HG02943 (cell line): ENCODE measurements around the gene ORAI1.
"Not testable (repeated sequence)": the region's sequence is repeated elsewhere in the genome, so short reads cannot be mapped to it uniquely, and the experiment has no call there.

ENCODE experiments used
- ATAC-seq: cut with Tn5 transposase; IDR thresholded peaks from one replicate; pipeline ENCODE4 v1.9.1; 2021; ENCODE audit warnings: mild to moderate bottlenecking, low read depth, moderate library complexity; ENCODE audit not compliant: unreplicated experiment

ORAI1 gene

DNA sequence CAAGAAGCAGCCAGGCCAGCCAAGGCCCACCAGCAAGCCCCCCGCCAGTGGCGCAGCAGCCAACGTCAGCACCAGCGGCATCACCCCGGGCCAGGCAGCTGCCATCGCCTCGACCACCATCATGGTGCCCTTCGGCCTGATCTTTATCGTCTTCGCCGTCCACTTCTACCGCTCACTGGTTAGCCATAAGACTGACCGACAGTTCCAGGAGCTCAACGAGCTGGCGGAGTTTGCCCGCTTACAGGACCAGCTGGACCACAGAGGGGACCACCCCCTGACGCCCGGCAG is 15.0 kb downstream of the ORAI1 start:
- ATAC-seq, result no peak

- ATAC-seq, result no peak
These were observed 22.2 kb downstream of the ORAI1 start for GRCh38 chr12:121648458-121649028.

DNA sequence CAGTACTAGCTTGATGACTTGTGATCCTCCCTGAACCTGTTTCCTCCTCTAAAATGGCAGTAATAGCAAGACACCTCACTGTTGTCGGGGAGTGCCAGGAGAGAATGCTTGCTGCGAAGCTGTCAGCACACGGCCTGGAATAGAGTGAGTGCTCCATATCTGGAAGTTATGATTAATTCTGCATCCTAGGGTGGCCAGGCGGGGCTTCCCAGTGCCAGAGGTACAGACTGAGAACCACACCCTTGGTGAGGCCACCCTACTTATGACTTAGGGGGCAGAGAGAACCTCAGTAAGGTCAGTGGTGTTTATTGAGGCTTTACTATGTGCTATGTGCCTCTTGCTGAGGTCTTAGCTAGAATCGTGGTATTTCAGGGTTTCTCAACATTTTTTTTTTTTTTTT is 23.0 kb downstream of the ORAI1 start:
- no peak for ATAC-seq

DNA sequence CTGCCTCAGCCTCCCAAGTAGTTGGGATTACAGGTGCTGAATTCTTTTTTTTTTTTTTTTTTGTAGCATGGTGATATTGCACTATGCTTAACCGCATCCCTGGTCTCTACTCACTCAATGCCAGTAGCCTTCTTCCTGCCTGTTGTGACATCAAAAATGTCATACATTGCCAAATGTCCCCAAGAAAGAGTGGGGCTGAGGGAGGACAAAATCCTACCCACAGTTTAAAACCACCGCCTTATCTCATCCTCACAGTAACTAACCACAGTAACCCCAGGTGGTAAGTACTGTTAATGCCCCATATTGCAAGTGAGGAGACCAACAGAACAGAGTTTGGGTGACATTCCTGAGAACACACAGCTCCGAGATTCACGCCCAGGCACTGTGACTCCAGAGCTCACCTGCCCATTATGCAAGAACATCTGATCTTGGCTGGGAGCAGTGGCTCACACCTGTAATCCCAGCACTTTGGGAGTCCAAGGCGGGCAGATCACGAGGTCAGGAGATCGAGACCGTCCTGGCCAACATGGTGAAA is 23.6 kb downstream of the ORAI1 start:
- ATAC-seq, result no peak

GRCh38 chr12:121651320-121651719 is 25.0 kb downstream of the ORAI1 start:
- no peak for ATAC-seq

DNA sequence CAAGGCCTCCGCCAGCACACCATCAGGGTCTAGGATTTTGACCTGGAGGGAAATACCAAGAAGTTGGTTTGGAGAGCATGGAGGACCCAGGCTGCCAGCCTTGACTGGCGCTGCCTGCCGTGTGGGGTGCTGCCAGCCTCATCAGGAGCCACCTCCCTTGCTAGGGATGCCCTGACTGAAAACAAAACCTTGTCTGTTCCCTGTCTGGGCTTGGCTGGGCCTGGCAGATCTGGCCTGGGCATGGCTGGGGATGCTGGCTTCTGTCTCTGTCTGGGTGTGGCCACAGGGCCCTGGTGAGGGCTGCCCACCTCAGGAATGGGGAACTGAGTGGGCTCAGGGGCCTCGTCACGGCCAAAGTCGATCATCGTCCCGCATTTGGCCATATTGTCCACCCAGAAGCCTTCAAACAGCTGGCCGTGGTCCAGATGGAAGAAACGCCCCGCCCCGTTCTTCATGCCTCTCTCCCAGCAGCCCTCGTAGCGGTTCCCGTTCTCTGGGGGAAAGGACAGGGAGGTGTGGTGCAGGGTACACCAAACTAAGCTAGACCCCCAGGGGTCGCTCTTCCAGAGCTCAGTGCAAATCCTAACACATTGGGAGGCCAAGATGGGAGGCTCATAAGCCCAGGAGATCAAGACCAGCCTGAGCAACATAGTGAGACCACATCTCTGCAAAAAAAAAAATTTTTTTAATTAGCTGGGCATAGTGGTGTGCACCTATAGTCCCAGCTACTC is 26.6 kb downstream of the ORAI1 start:
- ATAC-seq, result no peak

- no peak for ATAC-seq
These were observed 27.7 kb downstream of the ORAI1 start for GRCh38 chr12:121653999-121654398.

DNA sequence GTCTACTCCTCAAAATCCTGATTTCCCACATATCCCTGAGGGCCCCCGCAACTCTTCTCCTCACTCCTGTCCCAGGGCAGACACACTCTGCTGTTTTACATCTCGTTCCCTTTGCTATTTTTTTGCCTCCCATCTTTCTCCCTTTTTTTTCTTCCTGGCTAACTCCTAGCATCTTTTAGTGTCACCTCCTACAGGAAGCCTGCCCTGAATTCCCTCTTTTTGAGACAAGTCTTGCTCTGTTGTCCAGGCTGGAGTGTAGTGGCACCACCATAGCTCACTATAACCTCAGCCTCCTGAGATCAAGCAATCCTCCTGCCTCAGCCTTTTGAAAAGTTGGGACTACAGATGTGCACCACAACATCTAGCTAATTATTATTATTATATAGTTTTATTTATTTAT is 29.8 kb downstream of the ORAI1 start:
- no peak for ATAC-seq

- no peak for ATAC-seq
These were observed 31.1 kb downstream of the ORAI1 start for GRCh38 chr12:121657305-121658008.

DNA sequence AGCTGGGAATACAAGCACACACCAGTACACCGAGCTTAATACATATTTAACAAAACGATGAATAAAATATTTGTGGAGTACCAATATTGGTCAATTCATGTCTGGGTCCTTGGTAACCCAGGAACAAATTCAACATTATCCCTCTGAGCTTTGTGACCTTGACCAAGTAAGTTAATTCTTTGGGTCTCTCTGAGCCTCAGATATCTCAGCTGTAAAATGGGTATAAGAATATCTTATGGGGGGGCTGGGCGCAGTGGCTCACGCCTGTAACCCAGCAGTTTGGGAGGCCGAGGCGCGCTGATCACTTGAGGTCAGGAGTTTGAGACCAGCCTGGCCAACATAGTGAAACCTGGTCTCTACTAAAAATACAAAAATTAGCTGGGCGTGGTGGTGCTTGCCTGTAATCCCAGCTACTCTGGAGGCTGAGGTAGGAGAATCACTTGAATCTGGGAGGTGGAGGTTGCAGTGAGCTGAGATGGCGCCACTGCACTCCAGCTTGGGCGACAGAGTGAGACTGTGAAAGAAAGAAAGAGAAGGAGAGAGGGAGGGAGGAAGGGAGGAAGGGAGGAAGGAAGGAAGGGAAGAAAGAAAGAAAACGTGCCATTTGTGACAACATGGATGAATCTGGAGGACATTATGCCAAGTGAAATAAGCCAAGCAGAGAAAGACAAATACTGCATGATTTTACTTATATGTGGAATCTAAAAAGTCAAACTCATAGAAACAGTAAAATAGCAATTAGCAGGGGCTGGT is 35.2 kb downstream of the ORAI1 start:
- ATAC-seq, result not testable (repeated sequence)

DNA sequence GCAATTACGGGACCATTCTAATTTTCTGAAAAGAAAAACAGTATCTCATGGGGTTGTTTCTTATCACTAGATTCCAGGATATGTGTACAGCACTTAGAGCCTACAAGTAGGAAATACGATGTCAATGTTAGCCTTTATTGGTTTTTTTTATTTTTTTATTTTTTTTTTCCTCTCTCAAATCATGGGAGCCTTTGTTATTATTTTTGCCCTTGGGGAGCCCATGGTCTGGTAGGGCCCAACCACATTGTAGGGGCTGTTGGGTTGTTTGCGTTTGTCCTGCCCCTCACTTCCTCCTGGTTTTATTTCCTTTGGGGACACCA is 37.2 kb downstream of the ORAI1 start:
- ATAC-seq, result no peak

DNA sequence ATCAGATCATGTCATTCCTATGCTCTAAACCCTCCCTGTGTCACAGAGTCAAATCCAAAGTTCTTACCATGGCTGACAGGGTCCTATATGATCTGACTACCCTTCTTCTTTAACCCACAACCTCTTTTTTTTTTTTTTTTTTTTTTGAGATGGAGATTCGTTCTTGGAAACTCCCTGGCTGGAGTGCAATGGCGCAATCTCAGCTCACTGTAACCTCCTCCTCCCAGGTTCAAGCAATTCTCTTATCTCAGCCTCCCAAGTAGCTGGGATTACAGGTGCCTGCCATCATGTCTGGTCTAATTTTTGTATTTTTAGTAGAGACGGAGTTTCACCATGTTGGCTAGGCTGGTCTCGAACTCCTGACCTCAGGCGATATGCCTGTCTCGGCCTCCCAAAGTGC is 40.5 kb downstream of the ORAI1 start:
- not testable (repeated sequence) for ATAC-seq

- ATAC-seq, result no peak
These were observed 42.6 kb downstream of the ORAI1 start for GRCh38 chr12:121668750-121669520.

- no peak for ATAC-seq
These were observed 43.2 kb downstream of the ORAI1 start, which contains the start of gene MORN3 for GRCh38 chr12:121669521-121669900. Gene MORN3 (minus strand): TSS chr12:121669654. CDS start chr12:121669483, 171 bp downstream.

- no peak for ATAC-seq
These were observed 46.7 kb downstream of the ORAI1 start for GRCh38 chr12:121673013-121673511.

DNA sequence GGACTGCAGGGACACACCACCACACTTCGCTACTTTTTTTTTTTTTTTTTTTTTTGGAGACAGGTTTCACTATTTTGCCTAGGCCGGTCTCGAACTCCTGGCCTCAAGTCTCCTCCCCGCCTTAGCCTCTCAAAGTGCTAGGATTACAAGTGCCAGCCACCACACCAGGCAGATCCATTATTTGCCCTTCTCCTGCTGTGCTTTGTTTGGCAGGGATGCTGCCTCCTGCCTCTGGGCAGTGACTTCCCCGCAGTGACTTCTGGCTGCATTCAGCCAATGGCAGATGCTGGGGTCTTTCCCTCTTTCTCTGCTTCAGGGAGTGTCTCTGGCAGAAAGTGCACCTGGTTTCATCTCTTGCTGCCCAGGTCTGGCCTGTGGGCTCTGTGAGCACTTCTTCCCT is 49.9 kb downstream of the ORAI1 start:
- no peak for ATAC-seq

DNA sequence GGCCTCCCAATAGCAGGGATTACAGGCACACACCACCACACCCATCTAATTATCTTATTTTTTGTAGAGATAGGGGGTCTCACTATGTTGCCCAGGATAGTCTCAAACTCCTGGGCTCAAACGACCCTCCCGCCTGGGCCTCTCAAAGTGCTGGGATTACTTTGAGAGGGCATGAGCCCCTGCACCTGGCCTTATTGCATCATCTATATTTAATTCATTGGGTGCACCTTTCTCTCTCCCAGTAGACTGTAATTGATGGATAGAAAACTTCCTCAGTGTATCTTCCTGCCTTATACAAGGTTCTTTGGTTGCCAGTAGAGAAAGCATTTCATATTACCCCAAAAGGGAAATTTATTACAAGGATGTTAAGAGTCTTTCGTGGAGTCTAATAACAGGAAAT is 52.0 kb downstream of the ORAI1 start:
- no peak for ATAC-seq

- no peak for ATAC-seq
These were observed 52.5 kb downstream of the ORAI1 start for GRCh38 chr12:121678716-121679300.

- ATAC-seq, result not testable (repeated sequence)
These were observed 53.4 kb downstream of the ORAI1 start for GRCh38 chr12:121679661-121680197.

GRCh38 chr12:121688966-121689365 is 62.6 kb downstream of the ORAI1 start:
- ATAC-seq, result no peak
